Right ventricle myocardium superior (tissue), 1 donor: ENCODE data around the gene UROC1. TPM values are rescaled to one million over a fixed set of nuclear protein-coding genes. Genes with fewer than 3 reads are reported as not detected.

Experiments used
- ATAC-seq: fragments of 200-7000 bp; cut with Tn5 transposase; one replicate; pipeline ENCODE4 v1.9.1; 2020; ENCODE audit warnings: mild to moderate bottlenecking; ENCODE audit not compliant: poor library complexity
- DNase-seq: peaks from one replicate; pipeline ENCODE4 v3.0.0-alpha.2; 2020
- intact Hi-C: fragments of 100-400 bp; cut with DNase I; formaldehyde crosslinking; loops from one replicate; pipeline ENCODE4 v1.11.2; 2022
- total RNA-seq: library from RNA; stranded (reverse); fragmentation: NEBNext Ultra II Directional; extraction: Animal tissue kit (Norgen Biotek cat#: 25700); gene quantifications from one replicate; pipeline ENCODE4 v1.2.1, GENCODE V29; 2021
- donor health status: DM: no; HTN: yes; CAD: no; lungs with severe emphysema.

Gene UROC1
- total RNA-seq, 1 donor from 2014 or later, result not detected

DNA sequence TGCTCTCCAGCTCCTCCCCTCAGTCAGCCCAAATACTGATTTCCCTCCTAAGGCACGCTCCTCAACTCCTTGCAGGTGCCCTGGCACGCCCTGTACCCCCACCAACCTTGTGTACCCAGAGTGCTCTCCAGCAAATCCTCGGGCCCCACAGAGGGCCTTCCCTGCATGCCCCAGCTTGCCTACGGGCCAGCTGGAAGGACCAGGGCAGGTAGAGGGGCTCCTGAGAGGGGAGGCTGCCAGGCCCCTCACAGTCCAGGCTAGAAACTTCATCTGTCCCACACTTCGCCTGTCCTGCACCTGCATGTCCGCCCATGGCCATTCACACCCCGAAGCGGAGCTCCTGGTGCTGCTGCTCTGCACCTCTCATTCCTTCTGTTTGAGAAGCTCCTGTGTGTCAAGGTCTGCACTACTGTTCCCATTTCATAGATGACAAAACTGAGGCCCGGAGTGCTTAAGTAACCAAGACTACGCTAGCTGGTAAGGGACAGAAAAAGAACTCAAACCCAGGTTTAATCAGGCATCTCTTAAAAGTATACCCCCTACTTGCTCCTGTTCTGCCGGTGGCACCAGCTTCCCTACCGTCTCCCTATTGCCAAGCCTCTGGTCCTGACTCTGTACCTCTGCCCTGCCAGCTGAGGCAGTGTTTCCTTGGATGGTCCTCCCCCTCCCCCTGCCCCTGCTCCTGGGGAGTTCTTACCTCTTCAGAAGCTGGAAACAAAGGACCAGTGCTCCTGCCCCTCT lies 77.4 kb downstream of the UROC1 start:
- DNase-seq, result no peak
- ATAC-seq, result no peak
- intact Hi-C loops, result no loop called here

DNA sequence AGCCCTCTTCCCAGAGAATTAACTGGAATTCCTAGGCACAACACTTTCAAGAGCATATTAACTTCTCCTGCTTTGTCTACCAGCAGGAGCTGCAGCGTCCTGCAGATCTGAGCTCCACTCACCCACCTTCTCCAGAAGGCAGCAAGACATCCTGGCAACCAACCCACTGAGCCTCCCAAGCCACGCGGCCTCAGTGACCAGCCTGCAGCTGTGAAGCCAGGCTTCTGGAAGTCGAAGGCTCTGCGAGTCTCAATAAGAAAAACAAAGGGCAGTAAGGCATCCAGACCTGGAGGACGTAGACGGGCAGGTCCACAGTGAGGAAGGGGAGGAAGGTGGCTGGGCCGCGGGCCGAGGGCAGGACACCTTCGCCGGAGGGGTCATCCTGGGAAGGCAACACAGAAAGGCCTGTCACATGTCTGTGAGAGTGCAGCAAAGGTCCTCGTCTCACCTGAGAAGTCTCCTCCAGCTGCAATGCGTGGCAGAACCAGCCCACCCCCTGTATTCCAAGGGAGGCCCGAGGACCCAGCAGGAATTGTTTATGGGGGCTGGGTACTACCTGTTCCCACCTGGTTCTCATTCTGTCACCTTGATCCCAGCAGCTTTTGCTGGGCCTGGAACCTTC lies 78.1 kb downstream of the UROC1 start:
- no peak for ATAC-seq
- no peak for DNase-seq

DNA sequence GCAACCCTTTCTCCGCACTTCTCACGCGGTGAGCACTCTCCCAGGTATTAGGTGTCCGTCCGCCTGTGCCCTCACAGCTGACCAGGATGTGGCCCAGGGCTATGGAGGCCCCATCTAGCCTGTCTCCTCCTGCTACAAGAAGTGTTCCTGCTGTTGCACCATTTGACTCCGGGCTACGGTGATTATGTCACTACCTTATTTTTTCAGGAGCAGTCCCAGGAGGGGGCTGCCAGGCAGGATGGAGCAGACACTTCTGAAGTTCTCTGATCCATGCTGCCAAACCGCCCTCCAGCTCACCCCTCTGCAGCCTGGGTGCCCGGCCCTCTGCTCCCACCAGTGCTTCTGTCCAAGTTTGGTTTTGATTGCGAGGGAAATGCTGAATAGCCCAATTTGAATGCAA lies 78.8 kb downstream of the UROC1 start:
- ATAC-seq (no peak), DNase-seq (no peak)
- intact Hi-C loops, result no loop called here

More for the DNA sequence above, 78.1 kb downstream of the UROC1 start:
- intact Hi-C loops, result no loop called here

DNA sequence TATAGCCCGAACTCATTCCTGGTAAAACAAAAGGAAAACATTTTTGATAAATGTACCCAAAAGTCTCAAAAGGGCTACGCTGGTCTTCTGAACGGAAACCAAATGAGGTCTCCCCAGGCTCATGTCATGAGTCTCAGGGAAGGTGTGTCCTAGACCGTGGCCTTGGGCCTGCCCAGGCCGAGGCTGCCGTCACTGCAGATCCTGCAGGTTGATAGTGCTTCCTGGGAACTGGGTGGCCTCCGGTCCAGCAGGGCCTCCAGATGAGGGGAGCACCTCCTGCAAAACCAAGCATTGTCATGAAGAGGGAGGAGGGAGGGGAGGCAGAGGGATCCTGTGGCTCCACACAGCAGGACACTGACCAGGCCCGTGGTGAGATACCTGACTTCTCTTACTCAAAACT lies 79.4 kb downstream of the UROC1 start:
- intact Hi-C loops, result no loop called here
- ATAC-seq (no peak), DNase-seq (no peak)

DNA sequence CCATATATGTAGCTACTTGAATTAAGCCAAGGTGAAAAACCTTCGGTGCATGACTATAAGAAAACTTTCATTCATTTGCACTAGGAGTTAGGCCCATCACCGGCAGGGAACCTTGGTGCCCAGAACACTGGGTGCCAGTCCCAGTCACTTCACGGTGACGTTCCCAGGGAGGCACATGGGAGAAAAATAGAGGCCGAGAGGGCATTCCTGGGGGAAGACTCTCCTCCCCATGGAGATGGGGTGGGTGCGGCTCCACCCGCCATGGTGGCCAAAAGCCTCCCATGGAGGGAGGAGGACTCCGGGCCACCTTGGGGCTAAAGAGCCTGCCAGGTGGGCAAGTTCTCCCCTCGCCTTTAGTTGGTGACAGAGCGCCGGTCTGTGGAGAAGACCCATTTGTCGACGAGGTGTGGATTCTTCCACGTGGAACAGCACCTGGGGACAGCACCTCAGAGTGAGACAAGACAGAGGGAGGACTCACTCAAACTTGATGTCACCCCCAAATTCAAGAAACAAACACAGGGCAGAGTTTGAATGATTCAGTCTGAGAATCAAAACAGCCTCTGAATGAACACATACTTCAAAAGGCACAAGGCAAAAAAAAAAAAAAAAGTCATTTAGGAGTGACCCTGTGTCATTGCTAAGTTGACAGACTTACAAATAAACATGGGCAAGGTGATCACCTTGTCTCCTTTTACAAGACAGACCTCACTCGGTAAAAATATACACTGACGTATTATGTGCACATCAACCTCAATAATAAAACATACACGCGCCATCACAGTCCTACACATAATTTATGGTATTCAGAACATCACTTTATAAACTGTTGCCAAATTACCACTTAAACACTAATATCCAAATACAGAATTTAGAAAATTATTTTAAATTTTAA lies 80.5 kb downstream of the UROC1 start:
- intact Hi-C loops, result no loop called here
- ATAC-seq (no peak), DNase-seq (no peak)

DNA sequence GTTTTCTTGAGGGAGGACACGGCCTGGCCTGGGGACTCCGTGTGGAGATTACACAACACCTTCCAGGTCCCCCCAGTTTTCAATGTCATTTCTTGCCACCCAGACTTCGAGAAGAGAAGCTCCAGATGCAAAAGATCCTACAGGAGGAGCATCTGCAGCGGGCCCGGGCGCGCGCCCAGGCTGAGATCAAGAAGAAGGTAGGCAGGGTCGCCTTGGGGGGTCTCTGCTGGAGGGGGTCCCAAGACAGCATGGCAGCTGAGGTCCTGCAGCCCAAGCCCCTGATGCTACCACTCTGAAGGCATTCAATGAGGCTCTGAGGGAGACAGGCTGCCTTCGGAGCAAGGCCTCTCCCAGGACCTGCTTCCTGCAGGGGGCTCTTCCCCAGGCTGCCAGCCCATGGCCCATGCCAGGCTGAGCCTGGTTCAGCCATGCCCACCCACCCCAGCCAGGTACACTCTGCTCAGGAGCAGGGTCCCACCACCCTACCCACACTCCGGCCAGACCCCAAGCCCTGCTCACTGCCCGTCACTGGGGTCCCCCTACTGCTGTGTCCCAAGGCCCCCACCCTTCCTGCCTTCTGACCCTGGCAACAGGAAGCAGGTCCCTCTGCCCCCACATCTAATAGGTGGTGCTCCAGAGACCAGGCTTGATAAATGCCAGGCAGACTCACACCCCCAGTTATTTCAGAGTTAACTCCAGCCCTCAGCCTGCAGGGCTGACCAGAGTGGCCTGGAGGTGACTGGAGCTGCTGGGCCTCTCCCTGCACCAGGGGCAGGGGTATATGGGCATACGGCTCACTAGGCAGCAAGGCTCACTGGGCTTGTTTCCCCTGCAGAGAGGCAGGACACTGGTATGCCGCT lies 81.9 kb downstream of the UROC1 start:
- no peak for DNase-seq
- intact Hi-C loops, result no loop called here
- ATAC-seq, result no peak

GRCh38 chr3:126434931-126435411 lies 82.6 kb downstream of the UROC1 start:
- intact Hi-C loops, result no loop called here
- DNase-seq (no peak), ATAC-seq (no peak)

GRCh38 chr3:126434264-126434590 lies 83.3 kb downstream of the UROC1 start:
- intact Hi-C loops, result no loop called here
- no peak for DNase-seq
- ATAC-seq, result no peak

- ATAC-seq, result peak; percentile 95
These were observed 83.9 kb downstream of the UROC1 start for GRCh38 chr3:126433496-126434263.

DNA sequence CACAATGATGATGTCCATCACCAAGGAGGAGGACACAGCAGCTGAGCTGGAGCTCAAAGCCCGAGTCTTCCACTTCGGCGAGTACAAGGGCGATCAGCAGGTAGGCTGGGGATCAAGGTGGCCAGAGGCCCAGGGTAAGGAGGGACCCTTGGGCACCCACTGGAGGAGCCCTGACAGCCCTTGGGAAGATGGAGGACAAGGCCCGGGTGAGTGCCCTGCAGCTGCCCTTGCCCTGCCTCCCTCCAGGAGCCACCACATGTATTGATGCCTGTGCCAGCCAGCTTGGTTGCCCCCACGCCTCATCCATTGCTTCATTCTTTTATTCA lies 84.5 kb downstream of the UROC1 start:
- intact Hi-C loops, result no loop called here
- ATAC-seq, result no peak

More at GRCh38 chr3:126433496-126434263, 83.9 kb downstream of the UROC1 start:
- intact Hi-C loops, result no loop called here
- DNase-seq, result peak; percentile 80

GRCh38 chr3:126432361-126433104 lies 85.0 kb downstream of the UROC1 start:
- DNase-seq (no peak), ATAC-seq (no peak)
- intact Hi-C loops, result no loop called here

More for the DNA sequence above, 84.5 kb downstream of the UROC1 start:
- DNase-seq, result no peak

Other genes starting within 250 kb of the UROC1 start
- 34.0 TPM for gene KLF15, start 160.4 kb downstream of the UROC1 start, total RNA-seq
- gene CFAP100, start 122.9 kb downstream of the UROC1 start, total RNA-seq, result not detected
- gene ZXDC, start 41.9 kb downstream of the UROC1 start, total RNA-seq, result 16.1 TPM
- gene CHST13, start 6.4 kb upstream of the UROC1 start, total RNA-seq, result 0.11 TPM
- gene C3orf22, start 41.2 kb upstream of the UROC1 start, total RNA-seq, result not detected
- gene TXNRD3, start 137.4 kb upstream of the UROC1 start, total RNA-seq, result 5.4 TPM
- 8.3 TPM for gene CHCHD6, start 186.5 kb upstream of the UROC1 start, total RNA-seq